WTC11 (cell line): ENCODE measurements around the gene RFTN1. TPM values are rescaled to one million over a fixed set of nuclear protein-coding genes. Genes with fewer than 3 reads are reported as not detected.

ENCODE experiments used
- ATAC-seq: fragments of 200-7000 bp; cut with Tn5 transposase; 2 replicates; pipeline ENCODE4 v1.10.0; 2021; ENCODE audit warnings: mild to moderate bottlenecking, moderate library complexity
- CTCF ChIA-PET: fragments of 300-600 bp; sonication (Branson Sonifier 250); formaldehyde crosslinking; loops from one replicate; lab custom pipeline; 2021; ENCODE audit warnings: antibody characterized with exemption; lab: Charles Lee
- POLR2A ChIA-PET: fragments of 350-600 bp; sonication (Branson Sonifier 250); formaldehyde crosslinking; loops from one replicate; lab custom pipeline; 2021; ENCODE audit warnings: antibody characterized with exemption; lab: Charles Lee
- DNase-seq: peaks from one replicate; pipeline ENCODE4 v3.0.0; 2021; ENCODE audit warnings: low spot score
- H3K27ac Mint-ChIP-seq: 2 replicates; pipeline ENCODE4 v1.8.0; 2021; ENCODE audit warnings: mixed read lengths
- H3K27me3 Mint-ChIP-seq: 2 replicates; pipeline ENCODE4 v1.8.0; 2021; ENCODE audit warnings: low read depth, mild to moderate bottlenecking, moderate library complexity, mixed read lengths
- H3K36me3 Mint-ChIP-seq: 2 replicates; pipeline ENCODE4 v1.8.0; 2021; ENCODE audit warnings: mixed read lengths
- H3K4me1 Mint-ChIP-seq: 2 replicates; pipeline ENCODE4 v1.8.0; 2022; ENCODE audit warnings: mixed read lengths
- H3K4me3 Mint-ChIP-seq: 2 replicates; pipeline ENCODE4 v1.8.0; 2021; ENCODE audit warnings: mild to moderate bottlenecking, moderate library complexity, mixed read lengths
- H3K9me3 Mint-ChIP-seq: 2 replicates; pipeline ENCODE4 v1.8.0; 2021; ENCODE audit warnings: mixed read lengths
- ARID4B ChIP-seq: sonication (generic); formaldehyde crosslinking; IDR thresholded peaks from 2 replicates; pipeline ENCODE4 v1.8.0; 2023; ENCODE audit warnings: missing genetic modification reagents, mild to moderate bottlenecking, borderline replicate concordance
- E2F4 ChIP-seq: sonication (generic); formaldehyde crosslinking; IDR thresholded peaks from 2 replicates; pipeline ENCODE4 v1.8.1; 2022; ENCODE audit warnings: low read depth, mild to moderate bottlenecking, moderate library complexity, missing genetic modification reagents, borderline replicate concordance
- ELF4 ChIP-seq: sonication (generic); formaldehyde crosslinking; IDR thresholded peaks from 2 replicates; pipeline ENCODE4 v1.8.1; 2022; ENCODE audit warnings: low read depth, mild to moderate bottlenecking, moderate library complexity, missing genetic modification reagents
- EMX1 ChIP-seq: fragments of 250-450 bp; sonication (Bioruptor Pico); IDR thresholded peaks from 2 replicates; pipeline ENCODE4 v1.8.0; 2021; ENCODE audit warnings: mild to moderate bottlenecking
- ERG ChIP-seq: fragments of 250-450 bp; sonication (Bioruptor Pico); IDR thresholded peaks from 2 replicates; pipeline ENCODE4 v1.8.0; 2021; ENCODE audit warnings: mild to moderate bottlenecking
- ETV6 ChIP-seq: sonication (generic); formaldehyde crosslinking; IDR thresholded peaks from 2 replicates; pipeline ENCODE4 v1.8.1; 2022; ENCODE audit warnings: mild to moderate bottlenecking, missing genetic modification reagents
- FOXP1 ChIP-seq: sonication (generic); formaldehyde crosslinking; IDR thresholded peaks from 2 replicates; pipeline ENCODE4 v1.8.0; 2022; ENCODE audit warnings: missing genetic modification reagents, mild to moderate bottlenecking, moderate library complexity, borderline replicate concordance
- GRHL2 ChIP-seq: fragments of 250-450 bp; sonication (Bioruptor Pico); IDR thresholded peaks from 2 replicates; pipeline ENCODE4 v1.8.0; 2022; ENCODE audit warnings: mild to moderate bottlenecking, moderate library complexity; ENCODE audit not compliant: insufficient replicate concordance, severe bottlenecking
- GTF2I ChIP-seq: fragments of 250-450 bp; sonication (Bioruptor Pico); conservative IDR thresholded peaks from 2 replicates; pipeline ENCODE4 v1.4.0; 2021; ENCODE audit warnings: mild to moderate bottlenecking
- MXD4 ChIP-seq: fragments of 250-450 bp; sonication (Bioruptor Pico); IDR thresholded peaks from 2 replicates; pipeline ENCODE4 v1.8.0; 2021; ENCODE audit warnings: mild to moderate bottlenecking, moderate library complexity, borderline replicate concordance
- MYBL2 ChIP-seq: sonication (generic); formaldehyde crosslinking; IDR thresholded peaks from 2 replicates; pipeline ENCODE4 v1.8.1; 2023; ENCODE audit warnings: mild to moderate bottlenecking, moderate library complexity, missing genetic modification reagents
- NFATC4 ChIP-seq: fragments of 250-450 bp; sonication (Bioruptor Pico); IDR thresholded peaks from 2 replicates; pipeline ENCODE4 v1.9.0; 2021; ENCODE audit warnings: mild to moderate bottlenecking
- NR1H2 ChIP-seq: sonication (generic); formaldehyde crosslinking; IDR thresholded peaks from 2 replicates; pipeline ENCODE4 v1.9.0; 2021; ENCODE audit warnings: mild to moderate bottlenecking, moderate library complexity, missing genetic modification reagents
- PRRX2 ChIP-seq: fragments of 250-450 bp; sonication (Bioruptor Pico); IDR thresholded peaks from 2 replicates; pipeline ENCODE4 v1.8.0; 2021; ENCODE audit warnings: mild to moderate bottlenecking
- SMAD4 ChIP-seq: sonication (generic); formaldehyde crosslinking; IDR thresholded peaks from 2 replicates; pipeline ENCODE4 v1.8.0; 2022; ENCODE audit warnings: mild to moderate bottlenecking, missing genetic modification reagents
- TCF7 ChIP-seq: sonication (generic); formaldehyde crosslinking; IDR thresholded peaks from 2 replicates; pipeline ENCODE4 v1.8.0; 2022; ENCODE audit warnings: mild to moderate bottlenecking, low read depth, missing genetic modification reagents, moderate library complexity
- TEAD4 ChIP-seq: sonication (generic); formaldehyde crosslinking; IDR thresholded peaks from 2 replicates; pipeline ENCODE4 v1.8.0; 2022; ENCODE audit warnings: mild to moderate bottlenecking, missing genetic modification reagents
- ZNF121 ChIP-seq: sonication (generic); formaldehyde crosslinking; IDR thresholded peaks from 2 replicates; pipeline ENCODE4 v1.8.0; 2023; ENCODE audit warnings: missing genetic modification reagents
- ZNF138 ChIP-seq: sonication (generic); formaldehyde crosslinking; conservative IDR thresholded peaks from 2 replicates; pipeline ENCODE4 v1.8.1; 2022; ENCODE audit warnings: mild to moderate bottlenecking, moderate library complexity, missing genetic modification reagents
- ZNF416 ChIP-seq: fragments of 250-450 bp; sonication (Bioruptor Pico); IDR thresholded peaks from 2 replicates; pipeline ENCODE4 v1.9.0; 2021; ENCODE audit warnings: mild to moderate bottlenecking, inconsistent platforms
- ZNF425 ChIP-seq: fragments of 250-450 bp; sonication (Bioruptor Pico); conservative IDR thresholded peaks from 2 replicates; pipeline ENCODE4 v1.9.0; 2021; ENCODE audit warnings: mild to moderate bottlenecking
- ZNF671 ChIP-seq: fragments of 250-450 bp; sonication (Bioruptor Pico); IDR thresholded peaks from 2 replicates; pipeline ENCODE4 v1.8.0; 2021; ENCODE audit warnings: mild to moderate bottlenecking
- total RNA-seq: library from RNA; stranded (reverse); gene quantifications from 3 replicates; pipeline ENCODE4 v1.2.3, GENCODE V29; 2021
- TF ChIP-seq, protein P1 (sequence below): sonication (generic); formaldehyde crosslinking; IDR thresholded peaks from 2 replicates; pipeline ENCODE4 v1.8.1; 2022; ENCODE audit warnings: mild to moderate bottlenecking, moderate library complexity, missing genetic modification reagents
- TF ChIP-seq, protein P2 (sequence below): sonication (generic); formaldehyde crosslinking; IDR thresholded peaks from 2 replicates; pipeline ENCODE4 v1.8.0; 2022; ENCODE audit warnings: mild to moderate bottlenecking, missing genetic modification reagents

The RFTN1 gene
- total RNA-seq, 1 experiment from 2014 or later, result 3.8 TPM

- Mint-ChIP-seq H3K27ac (no peak overlapping the region), H3K4me1 (peaks cover 5% of the 10 kb centered on the region), H3K27me3 (no peaks in the 10 kb centered on the region; the same call in 1 of the 2 replicates), H3K9me3 (0 out of 2 replicates have a peak, but pooled peaks cover 3% of the 10 kb centered on the region), H3K4me3 (no peak overlapping the region), H3K36me3 (no peaks in the 10 kb centered on the region)
- DNase-seq, result no peak
- no peak for TF ChIP-seq ARID4B (CRISPR knock-in tag)
- no peak for TF ChIP-seq PRRX2
- TF ChIP-seq MXD4, result no peak
- no peak for TF ChIP-seq ZNF416 (CRISPR knock-in tag)
- TF ChIP-seq GTF2I (CRISPR knock-in tag), result no peak
- no peak for TF ChIP-seq ZNF138 (CRISPR knock-in tag)
- TF ChIP-seq NFATC4 (CRISPR knock-in tag), result no peak
- TF ChIP-seq, protein P1, sequence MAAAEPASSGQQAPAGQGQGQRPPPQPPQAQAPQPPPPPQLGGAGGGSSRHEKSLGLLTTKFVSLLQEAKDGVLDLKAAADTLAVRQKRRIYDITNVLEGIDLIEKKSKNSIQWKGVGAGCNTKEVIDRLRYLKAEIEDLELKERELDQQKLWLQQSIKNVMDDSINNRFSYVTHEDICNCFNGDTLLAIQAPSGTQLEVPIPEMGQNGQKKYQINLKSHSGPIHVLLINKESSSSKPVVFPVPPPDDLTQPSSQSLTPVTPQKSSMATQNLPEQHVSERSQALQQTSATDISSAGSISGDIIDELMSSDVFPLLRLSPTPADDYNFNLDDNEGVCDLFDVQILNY (CRISPR knock-in tag), result no peak
- TF ChIP-seq EMX1 (CRISPR knock-in tag), result no peak
- no peak for TF ChIP-seq MYBL2 (CRISPR knock-in tag)
- POLR2A ChIA-PET, result no interaction called here
- CTCF ChIA-PET, result interaction anchor here (1.0 to 1.8 kb wide), 2 partner anchors 28 to 104 kb away, joined by 3 to 6 read pairs; no protein-coding TSS in a partner anchor
- ATAC-seq, result no peak
These were observed 118.9 kb downstream of the RFTN1 start for GRCh38 chr3:16394639-16395038.

DNA sequence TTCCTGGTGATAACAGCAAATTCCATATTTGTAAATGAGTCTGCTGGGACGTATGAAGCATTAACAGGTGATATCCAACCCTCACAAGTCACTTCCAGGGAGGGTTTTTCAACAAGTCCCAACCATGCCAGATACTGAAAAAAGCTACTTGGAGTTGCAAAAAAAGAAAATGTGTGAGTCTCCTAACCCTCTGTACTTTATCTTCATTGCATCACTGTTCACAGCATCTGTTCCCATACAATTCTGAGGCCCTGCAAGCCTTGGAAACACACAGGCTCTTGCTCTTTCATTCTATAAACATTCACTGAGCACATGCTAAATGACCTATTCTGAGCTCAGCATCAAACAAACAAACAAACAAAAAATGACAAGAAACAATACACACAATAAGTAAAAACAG lies 120.8 kb downstream of the RFTN1 start:
- H3K27me3 Mint-ChIP-seq, result no peaks in the 10 kb centered on the region
- no peaks in the 10 kb centered on the region for H3K36me3 Mint-ChIP-seq
- CTCF ChIA-PET, result no interaction called here
- H3K27ac Mint-ChIP-seq, result no peak overlapping the region
- DNase-seq, result no peak
- H3K9me3 Mint-ChIP-seq, result 0 out of 2 replicates have a peak, but pooled peaks cover 3% of the 10 kb centered on the region
- no peak overlapping the region for H3K4me3 Mint-ChIP-seq
- POLR2A ChIA-PET, result no interaction called here
- H3K4me1 Mint-ChIP-seq, result peaks cover 9% of the 10 kb centered on the region
- ATAC-seq, result no peak
- TF ChIP-seq GRHL2 (CRISPR knock-in tag) (no peak), ZNF121 (CRISPR knock-in tag) (no peak), ZNF671 (CRISPR knock-in tag) (no peak), SMAD4 (no peak), TCF7 (CRISPR knock-in tag) (no peak), TEAD4 (CRISPR knock-in tag) (no peak), ERG (CRISPR knock-in tag) (no peak), EMX1 (CRISPR knock-in tag) (no peak), ELF4 (CRISPR knock-in tag) (no peak), ETV6 (CRISPR knock-in tag) (no peak), ZNF425 (CRISPR knock-in tag) (no peak), E2F4 (CRISPR knock-in tag) (no peak), NFATC4 (CRISPR knock-in tag) (no peak), NR1H2 (CRISPR knock-in tag) (no peak), FOXP1 (CRISPR knock-in tag) (no peak)
- TF ChIP-seq, protein P1 (CRISPR knock-in tag), result no peak
- TF ChIP-seq, protein P2, sequence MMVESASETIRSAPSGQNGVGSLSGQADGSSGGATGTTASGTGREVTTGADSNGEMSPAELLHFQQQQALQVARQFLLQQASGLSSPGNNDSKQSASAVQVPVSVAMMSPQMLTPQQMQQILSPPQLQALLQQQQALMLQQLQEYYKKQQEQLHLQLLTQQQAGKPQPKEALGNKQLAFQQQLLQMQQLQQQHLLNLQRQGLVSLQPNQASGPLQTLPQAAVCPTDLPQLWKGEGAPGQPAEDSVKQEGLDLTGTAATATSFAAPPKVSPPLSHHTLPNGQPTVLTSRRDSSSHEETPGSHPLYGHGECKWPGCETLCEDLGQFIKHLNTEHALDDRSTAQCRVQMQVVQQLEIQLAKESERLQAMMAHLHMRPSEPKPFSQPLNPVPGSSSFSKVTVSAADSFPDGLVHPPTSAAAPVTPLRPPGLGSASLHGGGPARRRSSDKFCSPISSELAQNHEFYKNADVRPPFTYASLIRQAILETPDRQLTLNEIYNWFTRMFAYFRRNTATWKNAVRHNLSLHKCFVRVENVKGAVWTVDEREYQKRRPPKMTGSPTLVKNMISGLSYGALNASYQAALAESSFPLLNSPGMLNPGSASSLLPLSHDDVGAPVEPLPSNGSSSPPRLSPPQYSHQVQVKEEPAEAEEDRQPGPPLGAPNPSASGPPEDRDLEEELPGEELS (CRISPR knock-in tag), result no peak
